Measurements from ENCODE around the gene CKAP4. TPM values are rescaled to one million over a fixed set of nuclear protein-coding genes. Genes with fewer than 3 reads are reported as not detected.
"Not testable (repeated sequence)": the region's sequence is repeated elsewhere in the genome, so short reads cannot be mapped to it uniquely, and the experiment has no call there.

The CKAP4 gene
- total and polyA plus RNA-seq, 4 donors, result 15.3 to 82.6 (median 65.2) TPM

- DNase-seq (no peak), ATAC-seq (ENCODE audit: insufficient read depth, low FRiP score) (peak; percentile 67)
- H3K27ac ChIP-seq (ENCODE audit: low read depth in 1 of 2, low read length in 1 of 2), result peak overlapping the region in 1 of 2 donors; percentile 6
- no peak overlapping the region for H3K4me3 ChIP-seq
- peaks cover 0 to 3% (median 0%) of the 10 kb centered on the region in 3 donors for H3K27me3 ChIP-seq (ENCODE audit: control insufficient read depth in 3 of 3, insufficient read depth in 3 of 3, low read length in 2 of 3)
- H3K36me3 ChIP-seq (ENCODE audit: control insufficient read depth in 4 of 4, insufficient read depth in 4 of 4, low read length in 4 of 4), result no peaks in the 10 kb centered on the region
- H3K4me1 ChIP-seq (ENCODE audit: control insufficient read depth in 5 of 5, insufficient read depth in 5 of 5, low read length in 5 of 5), result peaks cover 0 to 7% (median 4%) of the 10 kb centered on the region in 5 donors
- no peak for TF ChIP-seq CTCF (IDR thresholded peaks at IDR 0.05; ENCODE audit: control extremely low read depth, extremely low read depth)
- no peaks in the 10 kb centered on the region for H3K9me3 ChIP-seq (ENCODE audit: control insufficient read depth in 4 of 4, insufficient read depth in 3 of 4, low read length in 3 of 4)
- no peak overlapping the region for H3K9ac ChIP-seq (ENCODE audit: insufficient read depth in 1 of 2, low read length in 2 of 2)
- 77 to 81% methylated on average over 9 of the region's 9 CpGs for WGBS, 2 donors
Measured at GRCh38 chr12:106288494-106289195, 40.8 kb upstream of the CKAP4 start.

- H3K27me3 ChIP-seq (ENCODE audit: control insufficient read depth in 3 of 3, insufficient read depth in 3 of 3, low read length in 2 of 3), result peaks cover 0 to 3% (median 0%) of the 10 kb centered on the region in 3 donors
- no peak overlapping the region for H3K4me3 ChIP-seq
- no peaks in the 10 kb centered on the region for H3K9me3 ChIP-seq (ENCODE audit: control insufficient read depth in 4 of 4, insufficient read depth in 3 of 4, low read length in 3 of 4)
- DNase-seq (no peak), ATAC-seq (ENCODE audit: insufficient read depth, low FRiP score) (no peak)
- TF ChIP-seq CTCF (IDR thresholded peaks at IDR 0.05; ENCODE audit: control extremely low read depth, extremely low read depth), result no peak
- WGBS, 2 donors, result 96 to 97% methylated on average over 1 of the region's 1 CpG
- H3K9ac ChIP-seq (ENCODE audit: insufficient read depth in 1 of 2, low read length in 2 of 2), result no peak overlapping the region
- H3K27ac ChIP-seq (ENCODE audit: low read depth in 1 of 2, low read length in 1 of 2), result no peak overlapping the region
- H3K36me3 ChIP-seq (ENCODE audit: control insufficient read depth in 4 of 4, insufficient read depth in 4 of 4, low read length in 4 of 4), result no peaks in the 10 kb centered on the region
- H3K4me1 ChIP-seq (ENCODE audit: control insufficient read depth in 5 of 5, insufficient read depth in 5 of 5, low read length in 5 of 5), result peaks cover 0 to 7% (median 4%) of the 10 kb centered on the region in 5 donors
Measured at GRCh38 chr12:106288101-106288493, 40.3 kb upstream of the CKAP4 start.

GRCh38 chr12:106287364-106287763 lies 39.5 kb upstream of the CKAP4 start:
- no peak for ATAC-seq (ENCODE audit: insufficient read depth, low FRiP score)
- no peak for DNase-seq
- TF ChIP-seq CTCF (IDR thresholded peaks at IDR 0.05; ENCODE audit: control extremely low read depth, extremely low read depth), result no peak
- peaks cover 0 to 3% (median 0%) of the 10 kb centered on the region in 3 donors for H3K27me3 ChIP-seq (ENCODE audit: control insufficient read depth in 3 of 3, insufficient read depth in 3 of 3, low read length in 2 of 3)
- no peak overlapping the region for H3K4me3 ChIP-seq
- peaks cover 0 to 7% (median 4%) of the 10 kb centered on the region in 5 donors for H3K4me1 ChIP-seq (ENCODE audit: control insufficient read depth in 5 of 5, insufficient read depth in 5 of 5, low read length in 5 of 5)
- H3K27ac ChIP-seq (ENCODE audit: low read depth in 1 of 2, low read length in 1 of 2), result no peak overlapping the region
- H3K9me3 ChIP-seq (ENCODE audit: control insufficient read depth in 4 of 4, insufficient read depth in 3 of 4, low read length in 3 of 4), result no peaks in the 10 kb centered on the region
- no peaks in the 10 kb centered on the region for H3K36me3 ChIP-seq (ENCODE audit: control insufficient read depth in 4 of 4, insufficient read depth in 4 of 4, low read length in 4 of 4)
- no peak overlapping the region for H3K9ac ChIP-seq (ENCODE audit: insufficient read depth in 1 of 2, low read length in 2 of 2)
- 80 to 92% methylated on average over 1 of the region's 1 CpG for WGBS, 2 donors

GRCh38 chr12:106286576-106287162 lies 38.8 kb upstream of the CKAP4 start:
- not testable (repeated sequence) for H3K9me3 ChIP-seq (ENCODE audit: control insufficient read depth in 4 of 4, insufficient read depth in 3 of 4, low read length in 3 of 4); H3K36me3 ChIP-seq (ENCODE audit: control insufficient read depth in 4 of 4, insufficient read depth in 4 of 4, low read length in 4 of 4); ATAC-seq (ENCODE audit: insufficient read depth, low FRiP score); H3K27me3 ChIP-seq (ENCODE audit: control insufficient read depth in 3 of 3, insufficient read depth in 3 of 3, low read length in 2 of 3); DNase-seq; H3K27ac ChIP-seq (ENCODE audit: low read depth in 1 of 2, low read length in 1 of 2); H3K9ac ChIP-seq (ENCODE audit: insufficient read depth in 1 of 2, low read length in 2 of 2); H3K4me3 ChIP-seq; H3K4me1 ChIP-seq (ENCODE audit: control insufficient read depth in 5 of 5, insufficient read depth in 5 of 5, low read length in 5 of 5)
- WGBS, 2 donors, result 84 to 91% methylated on average over 14 of the region's 14 CpGs

Data from lung (tissue), 12 donors.